T-helper 17 cell (primary cell): ENCODE results near the gene TRABD. TPM values are rescaled to one million over a fixed set of nuclear protein-coding genes. Genes with fewer than 3 reads are reported as not detected.

Experiments
- ATAC-seq: fragments of 150-1000 bp; cut with Tn5 transposase; 2 replicates; pipeline ENCODE4 v1.10.0; 2021; ENCODE audit warnings: mild to moderate bottlenecking, moderate library complexity
- DNase-seq, 3 donors: peaks; one replicate each; pipeline versions ENCODE4 v3.0.0 to v3.0.0-alpha.2; 2020 to 2021
- H3K9me3 ChIP-seq: one replicate; pipeline ENCODE4 v1.7.0; 2013; ENCODE audit warnings: low read length, mild to moderate bottlenecking; ENCODE audit not compliant: control insufficient read depth, poor library complexity, severe bottlenecking
- H3K27ac Mint-ChIP-seq: one replicate; pipeline ENCODE4 v1.8.0; 2022; ENCODE audit warnings: mild to moderate bottlenecking, moderate library complexity, mixed read lengths
- H3K27me3 Mint-ChIP-seq: one replicate; pipeline ENCODE4 v1.8.0; 2022; ENCODE audit warnings: mixed read lengths
- H3K36me3 Mint-ChIP-seq: one replicate; pipeline ENCODE4 v1.8.0; 2022; ENCODE audit warnings: low read depth, mixed read lengths
- H3K4me1 Mint-ChIP-seq: one replicate; pipeline ENCODE4 v1.8.0; 2022; ENCODE audit warnings: mild to moderate bottlenecking, mixed read lengths
- H3K4me3 Mint-ChIP-seq: one replicate; pipeline ENCODE4 v1.8.0; 2022; ENCODE audit warnings: mild to moderate bottlenecking, moderate library complexity, mixed read lengths
- total RNA-seq, 4 donors: library from RNA in 2 of 4; stranded (reverse) in 2 of 4; gene quantifications; one replicate each; pipeline ENCODE4 v1.2.3 and lab custom pipeline; 2022 to 2026

The TRABD gene
- total RNA-seq, 2 donors from 2014 or later, result 141 to 158 TPM

DNA sequence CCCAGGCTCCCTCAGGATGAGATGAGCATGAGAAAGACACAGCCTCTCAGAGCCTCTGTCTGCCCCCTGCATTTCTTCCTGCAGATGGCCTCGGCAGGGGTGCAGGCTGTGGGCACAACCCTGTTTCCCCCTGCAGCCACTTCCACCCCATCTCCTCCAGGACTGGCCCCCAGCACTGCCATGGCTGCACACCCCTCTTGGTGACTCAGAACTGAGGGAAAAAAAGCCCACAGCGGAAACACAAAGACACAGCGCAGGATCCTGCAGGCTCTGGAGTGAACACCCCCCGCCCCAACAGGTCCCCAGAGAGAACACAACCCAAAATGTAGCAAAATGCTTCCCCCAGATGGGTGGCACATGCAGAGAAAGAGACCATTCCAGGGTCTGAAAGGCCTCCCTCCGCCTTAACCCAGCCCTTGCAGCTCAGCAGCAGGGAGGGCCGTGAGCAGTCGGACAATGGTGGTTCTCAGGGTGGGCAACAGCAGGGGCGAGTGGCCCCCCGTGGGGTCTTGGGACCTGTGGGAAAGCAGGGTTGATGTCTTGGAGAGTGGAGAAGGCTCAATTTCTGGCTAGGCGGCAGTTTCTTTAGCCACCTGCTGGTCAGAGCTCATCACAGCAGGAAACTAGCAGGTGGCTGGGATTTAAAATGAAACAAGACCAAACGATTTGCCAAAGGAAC lies 51.2 kb downstream of the TRABD start:
- no peak for DNase-seq
- Mint-ChIP-seq H3K4me1 (peaks cover 31% of the 10 kb centered on the region), H3K27me3 (no peaks in the 10 kb centered on the region), H3K27ac (peak overlapping the region; percentile 70), H3K4me3 (no peak overlapping the region), H3K36me3 (peaks cover 2% of the 10 kb centered on the region)
- no peak for ATAC-seq
- no peaks in the 10 kb centered on the region for H3K9me3 ChIP-seq

DNA sequence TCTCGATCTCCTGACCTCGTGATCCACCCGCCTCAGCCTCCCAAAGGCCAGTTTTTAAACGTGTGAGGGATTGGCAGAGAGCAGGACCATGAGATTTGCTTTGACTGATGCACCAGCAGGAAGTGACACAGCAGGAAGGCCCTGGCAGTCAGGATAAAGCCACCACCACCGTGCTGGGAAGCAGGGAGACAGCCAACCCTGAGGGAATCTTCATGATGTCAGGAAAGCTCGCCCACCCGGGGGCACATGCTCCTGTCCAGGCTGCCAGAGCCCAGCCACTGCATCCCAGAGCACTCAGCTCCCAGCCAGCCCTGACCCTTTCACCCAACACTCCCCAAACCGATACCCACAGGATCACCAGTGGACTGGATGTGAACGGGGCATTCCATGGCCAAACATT lies 53.0 kb downstream of the TRABD start:
- H3K36me3 Mint-ChIP-seq, result peaks cover 2% of the 10 kb centered on the region
- no peak overlapping the region for H3K4me3 Mint-ChIP-seq

DNA sequence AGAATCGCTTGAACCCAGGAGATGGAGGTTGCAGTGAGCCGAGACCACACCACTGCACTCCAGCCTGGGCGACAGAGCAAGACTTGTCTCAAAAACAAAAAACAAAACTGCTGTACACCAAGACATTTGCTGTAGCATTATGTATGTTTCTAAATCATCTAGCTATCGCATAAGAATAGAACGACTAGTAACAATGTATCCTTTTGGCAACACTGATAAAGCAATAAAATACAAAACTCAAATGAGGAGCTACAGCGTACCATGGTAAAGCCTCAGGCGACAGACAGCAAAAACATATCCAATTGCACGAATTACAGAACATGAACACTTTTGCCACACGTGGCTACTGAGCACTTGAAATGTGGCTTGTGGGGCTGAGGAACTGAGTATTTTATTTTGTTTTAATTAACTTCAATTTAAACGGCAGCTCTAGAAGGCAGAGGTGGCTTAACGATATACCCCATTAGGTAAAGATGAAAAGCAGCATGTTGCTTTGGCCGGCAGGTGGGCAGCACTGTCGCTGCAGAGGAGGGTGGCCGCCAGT lies 56.8 kb downstream of the TRABD start:
- ATAC-seq, result no peak
- no peaks in the 10 kb centered on the region for H3K27me3 Mint-ChIP-seq
- H3K36me3 Mint-ChIP-seq, result peaks cover 2% of the 10 kb centered on the region
- H3K4me1 Mint-ChIP-seq, result peaks cover 27% of the 10 kb centered on the region
- no peaks in the 10 kb centered on the region for H3K9me3 ChIP-seq
- H3K27ac Mint-ChIP-seq, result peak overlapping the region; percentile 92
- no peak for DNase-seq
- peak overlapping the region; percentile 94 for H3K4me3 Mint-ChIP-seq

More for the DNA sequence above, 53.0 kb downstream of the TRABD start:
- H3K9me3 ChIP-seq, result no peaks in the 10 kb centered on the region
- Mint-ChIP-seq H3K4me1 (peaks cover 35% of the 10 kb centered on the region), H3K27me3 (no peaks in the 10 kb centered on the region), H3K27ac (no peak overlapping the region)
- DNase-seq, result no peak
- no peak for ATAC-seq

DNA sequence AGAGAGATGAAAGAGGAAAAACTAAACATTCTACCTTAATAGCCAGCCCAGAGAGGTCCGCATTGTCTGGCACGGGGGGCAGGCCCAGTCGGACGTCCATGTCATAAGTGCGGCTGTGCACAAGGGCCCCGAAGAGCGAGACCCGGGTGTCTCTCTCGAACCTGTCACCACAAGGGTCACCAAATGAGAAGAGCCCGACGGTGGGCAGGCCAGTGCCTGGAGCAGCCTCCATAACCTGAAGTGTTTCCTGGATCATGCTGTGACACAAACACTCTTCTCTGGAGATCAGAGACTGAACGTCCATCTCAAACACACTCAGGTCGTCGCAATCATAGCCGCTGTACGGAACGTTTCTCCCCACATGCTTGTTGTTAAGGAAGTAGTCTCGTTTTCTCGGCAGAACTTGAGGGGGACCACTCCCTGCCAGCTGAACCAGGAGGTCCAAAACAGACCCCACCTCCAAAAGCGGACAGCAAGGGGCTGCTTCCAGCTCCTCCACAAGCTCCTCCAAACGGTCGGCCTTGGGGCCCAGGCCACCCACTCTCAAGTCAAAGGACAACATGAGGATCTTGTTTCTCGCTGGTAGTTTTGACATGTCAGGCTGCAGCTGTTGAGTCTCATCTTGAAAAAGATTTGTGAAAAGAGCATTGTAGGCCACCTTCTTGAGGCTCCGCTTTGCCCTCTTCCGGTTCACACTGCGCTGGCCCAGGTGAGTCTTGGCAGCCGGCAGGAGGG lies 58.1 kb downstream of the TRABD start:
- ATAC-seq (no peak), DNase-seq (no peak)
- Mint-ChIP-seq H3K27me3 (no peaks in the 10 kb centered on the region), H3K4me1 (peaks cover 29% of the 10 kb centered on the region), H3K36me3 (peaks cover 2% of the 10 kb centered on the region), H3K27ac (peak overlapping the region; percentile 92), H3K4me3 (peak overlapping the region; percentile 94)
- no peaks in the 10 kb centered on the region for H3K9me3 ChIP-seq

DNA sequence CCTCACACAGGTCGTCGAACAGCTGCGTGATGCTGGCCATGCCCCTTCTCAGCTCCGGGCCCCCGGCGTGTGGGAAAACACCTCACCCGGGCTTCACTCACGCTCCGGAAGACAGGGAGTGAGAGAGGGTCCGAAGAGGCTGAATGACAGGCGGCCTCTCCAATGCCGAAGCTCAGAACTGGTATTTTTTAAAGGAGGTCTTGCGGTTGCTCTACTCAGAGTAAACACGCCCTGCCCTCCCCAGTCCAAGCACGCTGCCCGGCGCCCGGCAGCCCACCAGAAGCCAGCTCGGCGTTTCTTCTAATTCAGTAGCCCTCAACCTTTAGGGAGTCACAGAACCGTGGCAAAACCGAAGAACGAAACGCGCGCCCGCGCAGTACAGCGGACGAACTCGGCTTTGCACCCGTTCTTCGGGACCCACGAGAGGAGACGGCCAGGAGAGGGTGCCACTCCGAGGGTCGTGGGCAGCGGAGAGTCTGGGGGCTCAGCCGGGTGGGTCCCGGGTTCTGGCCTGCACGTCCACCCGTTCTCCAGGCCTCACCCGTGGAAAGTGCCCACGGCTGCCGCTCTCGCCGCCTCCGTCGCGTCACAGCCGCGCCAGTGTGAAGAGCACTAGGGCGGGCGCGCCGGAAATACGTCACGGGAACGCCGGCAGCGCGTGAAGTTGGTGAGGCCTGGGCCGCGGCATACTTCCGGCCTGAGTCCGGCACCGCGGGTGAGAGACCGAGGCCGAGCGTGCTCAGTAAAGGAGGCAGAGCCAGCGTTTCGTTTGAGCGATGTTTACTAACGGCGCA lies 58.9 kb downstream of the TRABD start, which contains the start of gene TUBGCP6:
TSS of gene TUBGCP6 (minus strand) at position 604 of the 794 bp plus-strand sequence. CDS start at position 40, 564 bp downstream.
- DNase-seq (peak; percentile 81 to 87 (median 86)), ATAC-seq (peak; percentile 76)
- peak within 1 kb of the TSS; percentile 92 for H3K27ac Mint-ChIP-seq
- no peaks in the 10 kb centered on the region for H3K9me3 ChIP-seq
- H3K27me3 Mint-ChIP-seq, result no peaks in the 10 kb centered on the region
- H3K4me1 Mint-ChIP-seq, result peaks cover 29% of the 10 kb centered on the region
- H3K4me3 Mint-ChIP-seq, result peak within 1 kb of the TSS; percentile 94
- peaks cover 2% of the 10 kb centered on the region for H3K36me3 Mint-ChIP-seq

DNA sequence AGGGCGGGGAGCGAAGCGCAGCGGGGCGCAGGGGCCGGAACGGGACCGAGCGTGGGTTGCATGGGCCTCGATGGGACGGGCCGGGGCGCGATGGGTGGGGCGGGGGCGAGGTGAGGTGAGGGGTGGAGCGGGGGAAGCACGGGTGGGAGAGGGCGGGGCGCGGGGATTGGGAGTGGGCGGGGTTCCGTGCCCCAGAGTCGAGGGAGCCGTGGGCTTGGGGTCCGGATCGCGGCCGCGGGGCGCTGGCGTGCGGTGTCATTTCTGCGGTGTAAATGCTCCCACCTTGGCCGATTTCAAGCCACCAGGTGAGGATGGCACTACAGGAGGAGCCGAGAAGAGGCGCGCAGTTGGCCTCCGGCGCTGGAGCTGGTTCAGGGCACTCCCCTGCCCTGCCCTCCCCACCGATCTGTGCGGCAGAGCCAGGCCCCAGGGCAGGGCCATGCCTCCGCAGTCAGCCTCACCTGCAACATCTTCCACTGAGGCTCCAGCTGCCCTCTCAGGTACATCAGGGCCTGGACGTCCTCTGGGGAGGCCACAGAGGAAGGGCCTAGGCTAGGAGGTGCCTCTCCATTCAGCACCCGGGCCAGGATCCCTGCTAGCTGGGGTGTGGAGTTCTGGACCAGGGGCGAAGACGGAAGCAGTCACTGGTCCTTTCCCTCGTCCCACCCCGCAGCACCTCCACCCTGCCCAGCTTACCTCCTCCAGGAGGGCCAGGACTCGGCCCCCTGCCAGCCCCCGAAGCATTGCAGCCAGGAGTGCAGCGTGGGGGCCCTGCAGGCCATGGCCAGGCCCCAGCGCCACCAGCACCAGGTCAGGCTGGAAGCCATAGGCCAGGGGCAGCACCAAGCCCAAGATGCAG lies 59.7 kb downstream of the TRABD start:
- Mint-ChIP-seq H3K27me3 (no peaks in the 10 kb centered on the region), H3K27ac (peak overlapping the region; percentile 92), H3K36me3 (peaks cover 2% of the 10 kb centered on the region), H3K4me1 (peaks cover 25% of the 10 kb centered on the region), H3K4me3 (peak overlapping the region; percentile 94)
- ATAC-seq (peak; percentile 30), DNase-seq (peak in 1 of 3 donors; percentile 67)
- no peaks in the 10 kb centered on the region for H3K9me3 ChIP-seq

DNA sequence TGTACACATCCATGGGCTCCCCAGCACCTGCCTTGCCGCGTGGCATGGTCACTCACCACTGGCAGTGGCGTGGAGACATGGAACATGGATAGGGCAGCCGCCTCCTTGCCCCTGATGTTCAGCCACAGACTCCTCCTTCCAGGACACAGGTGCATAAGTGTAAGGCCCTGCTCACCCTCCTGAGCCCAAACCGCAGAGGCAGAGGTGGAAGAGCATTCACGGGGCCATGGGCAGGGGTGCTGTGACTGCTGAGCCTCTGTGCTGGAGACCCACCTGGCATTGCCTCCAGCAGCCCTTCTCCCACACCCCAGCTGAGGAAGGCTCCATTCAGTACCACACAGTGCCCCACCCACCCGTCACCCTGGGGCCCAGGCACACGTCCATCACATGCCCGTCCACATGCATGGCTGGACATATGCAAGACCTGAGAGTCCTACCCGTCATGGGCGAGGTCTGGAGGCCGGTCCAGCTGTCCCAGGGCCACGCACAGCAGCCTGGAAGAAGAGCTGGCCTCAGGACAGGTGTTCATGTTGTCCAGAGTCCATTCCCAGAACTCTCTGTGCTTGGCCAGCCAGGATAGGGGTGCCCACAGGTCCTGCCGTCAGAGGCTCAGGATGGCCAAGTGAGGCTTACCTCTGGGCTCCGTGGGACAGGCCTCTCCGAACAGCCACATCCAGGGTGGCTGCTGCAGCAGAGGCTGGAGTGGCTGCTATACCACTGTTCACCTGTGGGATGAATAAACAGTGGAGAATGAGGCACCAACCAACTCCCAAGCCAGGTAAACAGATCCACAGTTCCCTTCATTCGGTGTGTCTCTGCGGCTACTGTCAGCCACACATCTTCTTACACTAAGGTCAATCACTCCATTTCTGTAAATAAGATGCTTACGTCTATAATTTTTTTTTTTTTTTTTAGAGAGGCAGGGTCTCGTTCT lies 60.8 kb downstream of the TRABD start:
- no peak for ATAC-seq
- no peaks in the 10 kb centered on the region for H3K9me3 ChIP-seq
- H3K27ac Mint-ChIP-seq, result peak overlapping the region; percentile 93
- H3K4me3 Mint-ChIP-seq, result peak overlapping the region; percentile 61
- H3K4me1 Mint-ChIP-seq, result peaks cover 19% of the 10 kb centered on the region
- peaks cover 2% of the 10 kb centered on the region for H3K36me3 Mint-ChIP-seq
- no peak for DNase-seq
- no peaks in the 10 kb centered on the region for H3K27me3 Mint-ChIP-seq

DNA sequence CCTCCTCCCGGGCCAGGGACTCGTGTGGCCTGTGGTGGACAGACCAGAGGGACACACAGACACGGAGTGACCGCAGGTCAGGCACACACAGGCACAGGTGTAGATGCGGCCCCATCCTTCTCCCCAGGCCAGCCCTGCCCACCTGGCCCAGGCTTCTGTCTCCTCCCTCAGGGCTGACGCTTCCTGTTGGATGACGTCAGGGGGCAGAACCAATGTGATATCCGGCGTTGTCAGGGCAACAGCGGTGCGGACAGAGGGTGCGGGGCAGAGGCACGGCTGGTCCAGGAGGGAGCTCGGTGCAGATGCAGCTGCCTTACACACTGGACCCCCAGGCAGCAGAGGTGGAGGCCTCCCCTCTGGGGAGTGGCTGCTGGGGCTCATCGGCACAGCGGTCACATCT lies 62.0 kb downstream of the TRABD start:
- H3K9me3 ChIP-seq, result no peaks in the 10 kb centered on the region
- Mint-ChIP-seq H3K36me3 (peaks cover 2% of the 10 kb centered on the region), H3K4me3 (peak overlapping the region; percentile 82), H3K27me3 (no peaks in the 10 kb centered on the region), H3K27ac (peak overlapping the region; percentile 93), H3K4me1 (peaks cover 13% of the 10 kb centered on the region)
- peak; percentile 39 for ATAC-seq
- DNase-seq, result peak; percentile 41 to 58 (median 45)

DNA sequence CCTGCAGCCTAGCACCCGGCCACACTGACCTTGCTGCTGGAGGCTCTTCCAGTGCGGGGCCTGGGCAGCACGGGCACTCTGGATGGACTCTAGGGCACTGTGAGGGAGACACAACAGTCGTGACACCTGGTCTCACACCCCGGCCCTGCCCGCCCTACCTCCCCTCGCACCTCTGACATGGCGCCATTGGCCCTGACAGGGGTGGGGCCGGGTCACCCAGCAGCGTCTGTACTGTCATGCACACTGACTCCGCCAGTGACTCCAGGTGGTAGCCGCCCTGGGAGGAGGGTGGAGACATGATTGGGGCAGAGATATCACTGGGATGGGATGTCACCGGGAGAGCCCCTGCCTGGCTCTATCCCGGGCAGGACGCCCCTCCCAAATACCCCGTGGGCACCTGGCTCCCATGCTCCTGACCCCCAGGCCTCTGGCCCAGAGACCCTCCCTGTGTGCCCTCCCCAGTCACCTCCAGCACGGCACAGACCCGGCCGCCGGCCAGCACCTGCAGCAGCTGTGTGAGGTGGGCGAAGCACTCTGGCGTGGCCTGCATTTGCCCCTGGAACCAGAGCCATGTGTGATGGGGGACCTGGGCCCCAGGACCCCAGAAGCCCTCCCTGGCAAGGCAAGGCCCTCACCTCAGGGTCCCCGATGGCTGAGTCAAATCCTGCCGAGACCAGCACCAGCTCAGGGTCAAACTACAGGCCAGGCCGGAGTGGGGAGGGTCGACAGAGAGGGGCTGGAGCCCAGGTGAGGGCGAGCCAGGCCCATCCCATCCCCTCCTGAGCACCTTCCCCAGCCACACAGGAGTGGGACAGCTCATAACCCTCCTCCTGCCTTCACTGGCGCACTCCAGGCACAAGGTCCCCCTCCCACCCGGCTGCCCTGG lies 62.7 kb downstream of the TRABD start:
- H3K4me3 Mint-ChIP-seq, result peak overlapping the region; percentile 82

More for the DNA sequence above, 62.7 kb downstream of the TRABD start:
- Mint-ChIP-seq H3K4me1 (peaks cover 13% of the 10 kb centered on the region), H3K36me3 (peaks cover 2% of the 10 kb centered on the region), H3K27me3 (no peaks in the 10 kb centered on the region), H3K27ac (peak overlapping the region; percentile 93)
- DNase-seq, result no peak
- no peaks in the 10 kb centered on the region for H3K9me3 ChIP-seq
- no peak for ATAC-seq
